Stimulated activated CD4-positive, alpha-beta T cell treated with anti-CD3 and anti-CD28 coated beads, Interleukin-15, amount 100 ng/mL, for 1 hour (primary cell): Measurements from ENCODE around the gene EXT2.

Source experiments
- DNase-seq, 2 donors: peaks; one replicate each; pipeline ENCODE4 v3.0.0-alpha.2; 2020; ENCODE audit warnings: low read depth in 1 of 2, low spot score in 1 of 2

The EXT2 gene

DNA sequence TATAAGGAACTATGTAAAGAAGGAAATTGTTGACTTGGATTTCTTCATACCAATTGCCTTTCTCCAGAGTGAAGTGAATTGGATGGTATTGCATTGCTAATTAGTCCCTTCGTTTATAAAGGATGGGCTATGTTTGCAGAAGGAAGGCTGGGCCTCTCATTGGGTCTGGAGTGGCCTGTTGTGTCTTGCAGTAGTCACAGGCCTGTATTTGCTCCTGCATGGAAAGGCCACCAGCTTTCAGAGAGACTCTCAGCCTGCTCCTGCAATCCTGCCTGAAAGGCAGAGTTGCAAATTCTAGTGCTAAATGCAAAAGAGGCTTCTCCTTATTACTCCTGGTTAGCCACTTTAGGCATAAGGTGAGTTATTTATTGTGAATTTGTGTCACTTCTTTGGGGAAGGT is 103.8 kb downstream of the EXT2 start:
- no peak for DNase-seq

DNA sequence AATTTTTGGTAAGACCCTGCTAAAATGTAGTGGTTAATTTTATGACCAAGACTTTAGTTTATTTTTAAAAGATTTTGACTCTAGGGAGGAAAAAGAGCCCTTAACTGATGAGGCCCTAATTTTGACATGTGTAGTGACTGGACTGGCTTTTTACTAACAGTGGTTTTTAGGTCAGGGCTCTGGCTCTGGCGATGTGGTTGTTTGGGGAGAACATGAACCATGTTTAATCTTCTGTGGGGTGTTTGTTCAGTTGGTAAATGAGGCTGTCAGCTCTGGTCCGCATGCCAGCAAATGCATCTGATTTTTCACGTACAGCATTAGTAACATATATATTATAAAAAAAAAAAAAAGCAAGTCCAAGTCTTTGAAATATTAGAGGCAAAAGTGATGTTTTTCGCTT is 104.3 kb downstream of the EXT2 start:
- DNase-seq = no peak

DNA sequence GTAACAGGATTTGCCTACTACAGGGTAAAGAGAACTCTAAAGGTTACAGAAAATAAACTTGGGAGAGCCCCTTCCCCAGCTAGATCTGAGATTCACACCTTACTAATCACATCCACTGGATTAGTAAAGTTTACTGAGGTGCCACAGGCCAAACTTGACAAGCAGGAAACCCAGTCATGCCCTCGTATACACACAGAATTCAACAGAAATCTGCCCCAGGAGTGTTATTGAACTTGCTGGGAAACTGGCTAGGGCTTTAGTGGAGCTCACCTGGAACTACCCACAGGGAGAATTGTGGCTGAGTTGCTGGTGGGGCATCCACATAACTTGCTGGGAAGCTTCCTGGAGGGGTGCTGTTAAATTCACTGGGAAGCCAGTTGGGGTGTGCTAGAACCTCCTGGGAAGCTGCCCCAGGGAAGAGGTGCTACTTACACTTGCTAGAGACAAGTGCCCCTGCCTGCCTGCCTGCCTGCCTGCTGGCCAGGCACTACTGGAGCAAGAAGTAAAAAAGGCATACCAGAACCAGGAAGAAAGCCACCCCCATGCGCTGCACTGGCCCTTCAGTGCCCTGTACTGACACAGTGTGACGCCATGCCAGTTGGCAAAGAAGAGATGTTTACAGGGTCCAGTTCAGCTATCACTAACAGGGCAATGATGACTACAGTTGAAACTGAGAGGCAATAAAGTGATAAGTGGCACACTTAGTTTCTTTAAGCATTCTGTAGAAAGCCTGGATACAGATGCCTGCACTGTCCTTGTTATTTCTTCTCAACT is 108.0 kb downstream of the EXT2 start:
- DNase-seq = no peak

DNA sequence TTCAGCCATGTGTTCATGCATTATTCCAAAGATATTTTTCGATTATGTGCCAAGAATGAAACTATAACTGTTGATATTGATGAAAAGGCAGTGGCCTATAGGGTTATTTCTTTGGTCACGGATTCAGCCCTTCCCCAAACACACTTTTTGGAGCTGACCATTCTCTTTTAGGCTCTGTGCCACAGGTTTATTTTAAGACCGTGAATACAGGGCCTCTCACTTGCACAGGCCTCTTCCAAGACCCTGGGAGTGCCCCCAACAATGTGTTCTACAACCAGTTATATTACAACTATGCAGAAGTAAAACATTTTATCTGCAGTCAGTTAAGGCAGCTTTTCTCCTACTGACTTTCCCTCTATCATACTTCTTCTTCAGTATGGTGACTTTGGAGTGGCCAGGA is 109.9 kb downstream of the EXT2 start:
- no peak for DNase-seq

DNA sequence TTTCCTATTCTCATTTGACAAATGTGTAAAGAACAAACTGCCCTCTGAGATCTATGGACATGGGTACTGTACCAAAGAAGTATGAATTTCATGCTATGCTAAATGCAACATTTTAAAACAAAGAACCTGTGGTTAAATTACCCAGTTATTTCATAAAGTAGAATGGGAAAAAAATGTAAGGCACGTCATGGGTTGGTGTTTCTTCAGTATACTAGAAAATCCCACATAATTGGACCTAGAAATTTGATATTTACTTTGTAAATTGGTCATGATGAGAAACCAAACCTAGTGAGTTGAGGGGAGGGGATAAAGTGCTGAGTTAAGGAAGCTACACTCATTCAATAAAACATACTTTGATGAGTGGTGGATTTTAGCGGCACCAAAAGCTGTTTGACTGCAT is 110.4 kb downstream of the EXT2 start:
- DNase-seq = no peak

DNA sequence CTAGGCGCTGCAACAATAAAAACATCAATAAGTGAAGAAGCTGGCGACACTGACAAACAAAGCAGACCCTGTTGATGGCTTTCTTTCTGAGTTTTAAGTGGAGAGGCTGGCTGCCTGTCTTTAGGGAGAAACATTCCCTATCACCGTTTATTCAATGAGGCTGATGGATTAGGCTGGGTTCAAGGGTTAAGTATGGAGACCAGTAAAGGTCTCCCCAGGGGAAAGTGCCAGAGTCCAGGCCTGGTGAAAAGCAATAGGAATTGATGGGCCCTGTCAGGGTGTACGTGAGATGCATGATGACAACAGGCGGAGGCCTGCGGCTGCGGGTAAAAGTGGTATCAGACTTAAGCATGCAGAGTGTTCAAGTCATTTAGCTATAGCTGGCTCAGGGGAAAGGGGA is 111.8 kb downstream of the EXT2 start:
- DNase-seq = no peak

DNA sequence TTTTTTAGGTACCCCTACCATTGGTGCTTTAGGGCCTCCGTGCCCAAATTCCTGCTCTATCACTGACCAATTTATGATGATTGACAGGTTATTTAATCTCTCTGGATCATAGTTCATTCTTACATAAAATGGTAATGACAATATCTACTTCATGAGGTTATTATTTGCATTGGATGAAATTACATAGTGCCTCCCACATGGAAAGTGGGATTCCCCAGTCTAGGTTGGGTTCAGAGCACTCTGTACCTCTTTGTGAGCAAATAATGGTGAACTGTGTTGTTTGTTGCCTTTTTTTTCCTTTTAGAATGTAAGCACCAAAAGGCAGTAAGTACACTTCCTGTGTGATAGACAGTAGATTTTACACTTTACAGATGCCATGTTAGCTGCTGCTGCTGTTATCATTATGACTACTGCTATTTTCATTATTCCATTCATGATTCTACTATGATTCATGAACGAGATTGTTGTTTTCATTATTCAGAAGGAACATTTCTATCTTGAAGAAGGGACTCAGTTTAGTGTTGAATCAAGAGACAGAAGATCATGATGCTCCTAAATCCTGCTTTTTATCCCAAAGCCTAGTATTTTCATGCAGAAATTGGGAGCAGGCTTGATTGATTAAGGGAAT is 113.6 kb downstream of the EXT2 start:
- no peak for DNase-seq

DNA sequence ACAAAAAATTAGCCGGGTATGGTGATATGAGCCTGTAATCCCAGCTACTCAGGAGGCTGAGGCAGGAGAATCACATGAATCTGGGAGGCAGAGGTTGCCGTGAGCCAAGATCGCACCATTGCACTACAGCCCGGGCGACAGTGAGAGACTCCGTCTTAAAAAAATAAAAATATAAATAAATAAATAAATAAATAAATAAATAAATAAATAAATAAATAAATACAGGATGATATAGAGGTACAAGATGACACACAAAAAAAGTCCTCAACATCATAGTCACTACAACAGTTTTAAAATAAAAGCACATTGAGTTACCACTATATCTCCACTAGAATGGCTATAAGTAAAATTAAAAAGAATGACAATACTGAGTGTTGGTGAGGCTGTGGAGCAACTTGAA is 116.7 kb downstream of the EXT2 start:
- no peak for DNase-seq

DNA sequence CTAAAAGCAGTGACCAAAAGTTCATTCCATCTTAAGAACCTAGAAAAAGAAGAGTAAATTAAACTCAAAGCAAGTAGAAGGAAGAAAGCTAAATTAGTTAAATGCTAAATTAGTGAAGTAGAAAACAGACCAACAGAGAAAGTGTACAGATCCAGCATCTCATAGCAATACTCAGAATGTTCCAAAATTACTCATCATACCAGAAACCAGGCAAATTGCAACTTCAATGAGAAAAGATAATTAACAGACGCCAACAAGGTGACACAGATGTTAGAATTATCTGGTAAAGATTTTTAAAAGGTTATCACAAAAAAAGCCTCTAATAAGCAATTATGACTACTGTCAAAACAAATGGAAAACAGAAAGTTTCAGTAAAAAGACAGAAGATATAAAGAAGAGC is 117.7 kb downstream of the EXT2 start:
- no peak for DNase-seq

DNA sequence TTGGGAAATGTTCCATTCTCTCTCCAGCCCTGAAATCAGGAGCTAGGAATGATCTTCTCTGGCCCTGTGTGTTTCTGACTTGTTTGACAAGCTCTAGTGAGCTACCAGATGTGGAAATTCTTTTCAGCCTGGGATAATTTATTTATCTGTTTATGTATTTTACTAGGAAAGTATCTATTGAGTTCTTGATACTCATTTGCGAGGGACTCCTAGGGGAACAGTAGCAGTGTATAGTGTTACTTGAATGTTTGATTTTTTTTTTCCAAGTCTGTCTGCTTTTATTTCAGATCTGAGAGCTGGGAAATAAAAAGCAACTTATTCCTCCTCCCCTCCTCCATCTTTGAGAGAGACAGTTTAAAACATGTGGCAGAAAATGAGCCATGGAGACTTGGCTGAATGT is 122.0 kb downstream of the EXT2 start:
- DNase-seq = no peak

DNA sequence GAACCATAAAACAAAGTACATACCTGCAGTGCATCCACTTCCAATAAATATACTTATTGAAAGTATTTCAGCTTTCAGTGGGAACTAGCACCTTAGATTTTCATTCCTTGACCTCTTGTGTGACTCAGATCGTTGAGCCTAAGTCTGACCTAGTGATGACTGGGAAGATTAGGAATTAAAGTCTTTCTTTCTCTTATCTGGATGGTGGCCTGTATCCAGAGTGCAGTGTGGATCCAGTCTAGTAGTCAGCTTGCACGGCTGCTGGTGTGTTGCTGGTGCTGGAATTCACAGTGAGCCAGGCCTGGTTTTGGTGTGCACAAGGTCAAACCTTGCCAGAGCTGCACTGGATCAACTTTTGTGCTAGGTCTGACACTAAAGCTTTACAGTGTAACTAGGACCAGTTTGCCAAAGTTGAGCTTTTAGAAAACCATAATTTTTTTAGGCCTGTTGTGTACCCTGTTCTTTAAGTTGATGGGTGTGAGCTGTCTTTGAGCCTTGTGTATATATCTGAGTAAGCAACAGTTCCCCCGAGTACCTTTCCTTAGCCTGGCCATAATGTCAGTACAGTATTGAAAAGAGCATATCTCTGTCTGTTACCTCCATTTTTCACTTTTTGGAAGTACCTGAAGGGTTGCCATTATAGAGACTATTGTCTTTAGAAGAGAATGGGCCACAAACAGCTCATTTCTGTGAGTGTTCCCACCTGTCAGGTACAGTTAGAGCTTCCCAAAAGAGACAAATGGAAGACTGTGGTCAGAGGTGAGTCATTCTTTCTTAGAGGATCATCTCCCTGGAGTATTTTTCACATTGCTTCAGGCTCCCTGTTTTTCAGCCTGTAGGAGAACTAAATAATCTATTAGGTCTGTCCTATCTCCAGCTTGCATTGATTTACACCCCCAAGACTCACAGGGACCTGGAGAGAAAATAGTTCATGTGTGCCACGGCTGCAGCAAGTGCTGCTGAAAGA is 124.6 kb downstream of the EXT2 start:
- DNase-seq = no peak

DNA sequence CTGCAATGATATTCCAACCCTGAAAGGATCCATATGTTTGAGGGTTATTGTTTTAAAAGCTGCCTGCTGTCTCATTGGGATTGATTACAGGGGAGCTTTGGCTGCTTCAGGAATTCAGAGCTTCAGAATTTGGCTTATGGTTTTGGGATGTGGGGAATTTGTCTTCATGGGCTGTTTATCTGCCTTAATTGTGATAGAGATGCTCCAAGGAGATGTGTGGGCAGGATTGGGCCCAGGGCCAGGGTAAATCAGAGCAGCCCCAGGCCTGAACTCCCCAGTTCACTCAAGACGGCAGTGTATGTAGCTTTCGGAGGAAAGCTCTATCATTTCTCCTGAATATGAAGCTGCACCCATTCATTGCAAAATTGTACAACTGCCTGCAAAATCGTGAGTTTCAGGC is 126.0 kb downstream of the EXT2 start:
- DNase-seq = no peak

DNA sequence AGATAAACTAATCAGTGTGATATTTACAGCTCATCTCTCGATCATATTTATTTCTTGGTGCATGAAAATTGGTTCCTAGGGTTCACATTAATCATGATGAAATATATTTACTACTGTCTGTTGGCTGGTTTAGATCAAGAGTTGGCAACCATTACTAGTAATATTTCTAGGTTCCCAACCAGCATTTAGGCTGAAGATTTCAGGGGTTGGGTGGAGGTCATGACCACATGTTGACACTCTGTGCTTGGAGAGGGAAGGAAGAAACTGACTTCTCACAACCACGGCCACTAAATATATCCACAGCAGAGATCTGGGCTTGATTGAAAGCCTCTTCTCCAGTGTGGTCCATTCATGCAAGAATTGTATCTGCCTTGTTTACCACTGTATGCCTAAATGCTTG is 126.5 kb downstream of the EXT2 start:
- no peak for DNase-seq

DNA sequence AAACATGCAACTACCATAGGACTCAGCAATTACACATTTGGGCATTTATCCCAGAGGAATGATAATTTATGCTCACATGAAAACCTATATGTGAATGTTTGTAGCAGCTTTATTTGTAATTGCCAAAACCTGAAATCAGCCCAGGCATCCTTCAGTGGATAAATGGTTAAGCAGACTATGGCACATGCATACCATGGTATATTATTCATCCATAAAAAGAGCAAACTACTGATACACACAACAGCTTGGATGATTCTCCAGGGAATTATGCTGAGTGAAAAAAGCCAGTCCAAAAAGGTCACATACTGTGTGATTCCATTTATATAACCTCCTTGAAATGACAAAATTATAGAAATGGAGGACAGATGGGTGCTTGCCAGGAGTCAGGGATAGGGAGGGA is 127.8 kb downstream of the EXT2 start:
- DNase-seq = no peak

DNA sequence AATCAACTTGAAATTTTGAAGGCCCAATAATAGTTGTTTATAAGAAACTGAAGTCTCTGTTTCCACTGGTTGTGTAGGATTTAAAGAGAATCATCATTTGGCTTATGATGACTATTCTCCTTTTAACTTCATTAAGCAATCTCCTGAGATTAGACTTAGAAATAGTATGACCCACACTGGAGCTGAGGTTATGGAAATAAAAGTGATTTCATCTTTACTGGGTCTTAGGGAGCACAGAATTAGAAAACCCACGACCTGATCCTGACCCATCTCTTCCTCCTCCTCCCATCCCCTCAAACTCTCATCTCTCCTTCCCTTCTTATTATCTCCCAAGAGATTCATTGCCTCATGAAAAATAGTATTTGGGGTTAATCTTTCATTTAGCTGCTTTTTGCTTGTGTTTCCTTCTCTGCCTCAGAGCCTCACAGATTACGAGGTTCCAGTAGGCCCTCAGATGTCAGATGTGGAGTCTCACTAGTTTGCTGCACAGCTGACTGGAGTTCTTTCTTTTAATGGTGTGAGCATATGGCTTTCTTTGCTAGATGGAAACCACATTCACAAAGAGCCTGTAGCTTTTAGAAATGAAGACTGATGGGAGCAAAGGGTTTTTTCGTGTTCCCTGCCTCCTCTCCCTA is 129.5 kb downstream of the EXT2 start:
- no peak for DNase-seq

DNA sequence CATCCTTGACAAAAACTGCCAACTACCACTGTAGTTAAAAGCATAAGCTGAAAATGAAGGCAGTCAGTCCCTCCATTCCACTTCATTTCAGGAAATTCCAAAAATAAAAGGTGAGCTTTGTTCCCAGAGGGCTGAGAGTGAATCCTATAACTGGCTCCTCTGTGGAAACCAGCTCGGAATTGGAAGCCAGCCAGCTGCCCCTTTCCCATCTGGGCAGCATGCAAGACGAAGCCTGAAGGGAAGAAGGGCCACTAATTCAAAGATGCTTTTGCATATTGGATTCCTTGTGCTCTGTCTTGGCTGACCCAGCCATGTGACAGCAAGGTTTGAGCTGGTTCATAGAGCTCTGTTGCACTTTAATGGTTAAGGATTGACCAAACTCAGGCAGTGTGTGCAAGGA is 131.0 kb downstream of the EXT2 start:
- no peak for DNase-seq

DNA sequence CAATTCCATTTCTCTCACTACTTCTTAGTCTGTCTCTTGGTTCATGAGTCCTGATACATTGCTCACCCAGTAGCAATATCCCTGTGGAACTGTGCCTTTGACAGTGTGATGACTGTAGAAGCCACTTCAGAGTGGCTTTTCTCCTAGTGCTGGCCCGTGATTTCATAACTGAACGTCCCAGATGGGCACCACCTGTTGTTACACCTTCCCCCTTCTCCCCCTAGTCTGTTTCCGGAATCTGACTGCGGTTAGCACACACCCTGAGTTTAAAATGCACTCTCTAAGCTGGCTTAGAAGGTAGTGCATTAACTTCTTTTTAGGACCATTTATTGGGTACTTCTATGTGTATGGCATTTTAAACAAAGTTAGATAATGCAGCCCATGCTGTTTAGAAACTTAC is 131.5 kb downstream of the EXT2 start:
- no peak for DNase-seq

DNA sequence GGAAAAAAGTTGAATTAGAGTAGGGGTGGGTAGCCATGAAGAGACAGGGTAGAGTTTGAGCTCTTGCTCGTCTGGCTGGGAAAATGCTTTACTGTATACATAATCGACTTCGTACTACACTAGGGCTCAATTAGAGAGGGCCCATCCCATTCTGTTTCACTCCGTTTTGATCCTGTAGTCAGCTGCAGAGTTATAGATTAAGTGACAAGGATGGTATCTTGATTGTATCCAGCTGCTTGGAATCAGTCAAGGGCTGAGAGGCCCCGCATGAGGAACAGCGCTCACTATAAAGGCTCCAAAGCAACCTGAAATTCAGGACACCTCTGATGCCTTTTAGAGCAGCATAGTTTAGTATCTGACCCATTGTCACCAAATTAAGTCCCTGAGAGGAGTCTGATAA is 132.9 kb downstream of the EXT2 start:
- DNase-seq = no peak

DNA sequence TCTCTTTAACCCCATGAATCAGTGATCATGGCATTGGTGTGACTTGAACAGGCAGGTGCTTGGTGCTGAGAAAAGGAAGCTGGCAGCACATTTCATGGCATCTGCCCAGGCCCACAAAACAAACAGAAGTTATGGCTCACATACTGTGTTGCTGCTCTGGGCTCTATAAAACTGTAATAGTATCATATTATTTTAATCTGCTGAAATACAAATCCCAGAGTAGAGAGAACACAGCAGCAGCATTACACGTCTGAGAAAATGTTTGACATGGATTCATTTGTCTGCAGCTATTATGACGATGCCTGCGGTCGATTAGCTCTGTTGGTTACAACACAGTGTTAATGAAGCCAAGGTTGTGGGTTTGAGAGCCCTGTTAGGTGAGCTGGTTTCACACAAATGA is 133.6 kb downstream of the EXT2 start:
- no peak for DNase-seq

DNA sequence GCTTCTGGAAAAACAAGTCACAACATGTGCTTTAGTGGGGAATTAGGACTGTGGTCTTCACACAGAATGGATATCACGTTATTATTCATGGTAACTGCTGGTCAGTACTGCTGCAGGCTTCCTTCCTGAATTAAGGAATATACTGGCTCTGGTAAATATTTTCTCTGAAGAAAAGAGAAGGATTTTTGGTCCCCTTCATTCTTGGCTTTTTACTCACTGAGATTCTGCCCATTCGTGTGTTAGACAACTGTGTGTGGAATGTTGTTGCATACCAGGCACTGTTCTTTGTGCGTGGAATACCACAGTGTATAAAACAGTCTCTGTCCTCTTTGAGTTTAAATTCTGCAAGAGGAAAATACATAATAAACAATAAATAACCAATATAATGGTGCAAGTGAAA is 134.1 kb downstream of the EXT2 start:
- DNase-seq = no peak

DNA sequence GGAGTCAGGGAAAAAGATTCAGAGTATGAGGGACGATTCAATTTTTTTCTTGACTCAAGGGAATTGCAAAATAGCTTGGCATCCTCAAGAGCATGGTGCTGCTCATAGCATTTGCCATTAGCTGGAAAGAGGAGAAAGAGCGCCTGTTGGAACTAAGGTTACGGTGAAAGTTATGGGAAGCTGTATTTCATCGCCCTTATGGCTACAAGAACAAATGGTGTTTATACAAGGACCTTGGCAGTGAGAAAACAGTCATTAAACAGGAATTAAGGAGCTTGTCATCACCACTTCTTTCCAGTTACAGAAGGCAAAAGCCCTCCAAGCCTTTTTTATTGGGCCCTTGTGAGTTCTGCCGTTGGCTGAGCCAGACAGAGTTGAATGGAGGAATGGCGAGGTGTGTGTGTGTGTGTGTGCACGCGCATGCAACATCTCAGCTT is 140.3 kb downstream of the EXT2 start:
- DNase-seq = no peak
